Measurements from ENCODE around the gene TNRC18.
"Not testable (repeated sequence)": the region's sequence is repeated elsewhere in the genome, so short reads cannot be mapped to it uniquely, and the experiment has no call there.

TNRC18 gene

DNA sequence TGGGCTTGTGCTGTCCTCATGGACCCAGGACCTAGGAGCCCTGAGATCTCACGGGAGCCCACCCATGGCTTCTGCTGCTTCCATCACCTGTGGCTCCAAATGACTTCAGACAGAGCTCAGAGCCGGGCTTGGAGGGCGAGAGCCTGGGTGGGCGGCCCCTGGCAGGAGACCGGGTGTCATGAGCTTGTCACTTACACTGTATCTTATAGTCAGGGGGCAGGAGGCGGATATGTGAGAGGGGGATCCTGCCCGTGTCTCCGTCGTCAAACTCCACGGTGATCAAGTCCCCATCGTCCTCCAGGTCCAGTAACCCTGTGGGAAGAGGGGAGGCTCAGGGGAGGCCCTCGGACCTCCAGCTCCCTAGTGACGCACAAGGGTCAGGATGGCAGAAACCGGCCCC lies 107.9 kb downstream of the TNRC18 start:
- H3K9me3 ChIP-seq (replicated peaks; ENCODE audit: low read length), result peaks cover 7% of the 10 kb centered on the region
- peaks cover 42% of the 10 kb centered on the region for H3K36me3 ChIP-seq (ENCODE audit: insufficient read depth, low read length)
- no peak overlapping the region for H3K4me3 ChIP-seq (ENCODE audit: low read length)
- H3K4me1 ChIP-seq (ENCODE audit: control insufficient read depth, insufficient read depth, low read length), result no peaks in the 10 kb centered on the region
- H3K9ac ChIP-seq (ENCODE audit: low read depth, low read length), result no peak overlapping the region
- no peaks in the 10 kb centered on the region for H3K27me3 ChIP-seq (ENCODE audit: control insufficient read depth, insufficient read depth, low read length)
- no peak overlapping the region for H3K4me2 ChIP-seq (ENCODE audit: low read length)

- Histone ChIP-seq H3K36me3 (ENCODE audit: insufficient read depth, low read length) (peaks cover 37% of the 10 kb centered on the region), H3K4me3 (ENCODE audit: low read length) (no peak overlapping the region), H3K9me3 (replicated peaks; ENCODE audit: low read length) (peaks cover 7% of the 10 kb centered on the region), H3K4me2 (ENCODE audit: low read length) (no peak overlapping the region), H3K27me3 (ENCODE audit: control insufficient read depth, insufficient read depth, low read length) (no peaks in the 10 kb centered on the region), H3K9ac (ENCODE audit: low read depth, low read length) (no peak overlapping the region), H3K4me1 (ENCODE audit: control insufficient read depth, insufficient read depth, low read length) (no peaks in the 10 kb centered on the region)
These were observed 108.8 kb downstream of the TNRC18 start for GRCh38 chr7:5314864-5315263.

- not testable (repeated sequence) for H3K9ac ChIP-seq (ENCODE audit: low read depth, low read length)
These were observed 110.4 kb downstream of the TNRC18 start for GRCh38 chr7:5313076-5313885.

GRCh38 chr7:5312276-5313070 lies 111.2 kb downstream of the TNRC18 start:
- not testable (repeated sequence) for H3K4me2 ChIP-seq (ENCODE audit: low read length); H3K4me3 ChIP-seq (ENCODE audit: low read length); H3K9me3 ChIP-seq (replicated peaks; ENCODE audit: low read length); H3K27me3 ChIP-seq (ENCODE audit: control insufficient read depth, insufficient read depth, low read length); H3K4me1 ChIP-seq (ENCODE audit: control insufficient read depth, insufficient read depth, low read length); H3K9ac ChIP-seq (ENCODE audit: low read depth, low read length)
- H3K36me3 ChIP-seq (ENCODE audit: insufficient read depth, low read length), result peaks cover 27% of the 10 kb centered on the region

More at GRCh38 chr7:5313076-5313885, 110.4 kb downstream of the TNRC18 start:
- not testable (repeated sequence) for H3K4me1 ChIP-seq (ENCODE audit: control insufficient read depth, insufficient read depth, low read length); H3K4me3 ChIP-seq (ENCODE audit: low read length); H3K27me3 ChIP-seq (ENCODE audit: control insufficient read depth, insufficient read depth, low read length); H3K4me2 ChIP-seq (ENCODE audit: low read length); H3K9me3 ChIP-seq (replicated peaks; ENCODE audit: low read length)
- peaks cover 27% of the 10 kb centered on the region for H3K36me3 ChIP-seq (ENCODE audit: insufficient read depth, low read length)

GRCh38 chr7:5310822-5311405 lies 112.7 kb downstream of the TNRC18 start:
- no peaks in the 10 kb centered on the region for H3K4me1 ChIP-seq (ENCODE audit: control insufficient read depth, insufficient read depth, low read length)
- no peak overlapping the region for H3K4me2 ChIP-seq (ENCODE audit: low read length)
- no peak overlapping the region for H3K9ac ChIP-seq (ENCODE audit: low read depth, low read length)
- no peaks in the 10 kb centered on the region for H3K27me3 ChIP-seq (ENCODE audit: control insufficient read depth, insufficient read depth, low read length)
- peaks cover 22% of the 10 kb centered on the region for H3K36me3 ChIP-seq (ENCODE audit: insufficient read depth, low read length)
- H3K4me3 ChIP-seq (ENCODE audit: low read length), result no peak overlapping the region
- H3K9me3 ChIP-seq (replicated peaks; ENCODE audit: low read length), result no peaks in the 10 kb centered on the region

- Histone ChIP-seq H3K9me3 (replicated peaks; ENCODE audit: low read length) (no peaks in the 10 kb centered on the region), H3K4me3 (ENCODE audit: low read length) (no peak overlapping the region), H3K4me2 (ENCODE audit: low read length) (no peak overlapping the region), H3K4me1 (ENCODE audit: control insufficient read depth, insufficient read depth, low read length) (no peaks in the 10 kb centered on the region), H3K9ac (ENCODE audit: low read depth, low read length) (no peak overlapping the region), H3K27me3 (ENCODE audit: control insufficient read depth, insufficient read depth, low read length) (no peaks in the 10 kb centered on the region), H3K36me3 (ENCODE audit: insufficient read depth, low read length) (peaks cover 15% of the 10 kb centered on the region)
These were observed 114.5 kb downstream of the TNRC18 start for GRCh38 chr7:5309146-5309545.

- H3K4me3 ChIP-seq (ENCODE audit: low read length); H3K4me2 ChIP-seq (ENCODE audit: low read length); H3K9ac ChIP-seq (ENCODE audit: low read depth, low read length); H3K27me3 ChIP-seq (ENCODE audit: control insufficient read depth, insufficient read depth, low read length); H3K4me1 ChIP-seq (ENCODE audit: control insufficient read depth, insufficient read depth, low read length); H3K9me3 ChIP-seq (replicated peaks; ENCODE audit: low read length): not testable (repeated sequence)
- H3K36me3 ChIP-seq (ENCODE audit: insufficient read depth, low read length), result peaks cover 15% of the 10 kb centered on the region
These were observed 116.2 kb downstream of the TNRC18 start for GRCh38 chr7:5307221-5308142.

- not testable (repeated sequence) for H3K9me3 ChIP-seq (replicated peaks; ENCODE audit: low read length); H3K4me3 ChIP-seq (ENCODE audit: low read length); H3K36me3 ChIP-seq (ENCODE audit: insufficient read depth, low read length); H3K4me1 ChIP-seq (ENCODE audit: control insufficient read depth, insufficient read depth, low read length); H3K9ac ChIP-seq (ENCODE audit: low read depth, low read length); H3K27me3 ChIP-seq (ENCODE audit: control insufficient read depth, insufficient read depth, low read length); H3K4me2 ChIP-seq (ENCODE audit: low read length)
These were observed 118.6 kb downstream of the TNRC18 start for GRCh38 chr7:5305050-5305449.

- H3K4me2 ChIP-seq (ENCODE audit: low read length), result no peak overlapping the region
- H3K36me3 ChIP-seq (ENCODE audit: insufficient read depth, low read length), result peaks cover 4% of the 10 kb centered on the region
- H3K27me3 ChIP-seq (ENCODE audit: control insufficient read depth, insufficient read depth, low read length), result no peaks in the 10 kb centered on the region
- H3K9me3 ChIP-seq (replicated peaks; ENCODE audit: low read length), result no peaks in the 10 kb centered on the region
- H3K9ac ChIP-seq (ENCODE audit: low read depth, low read length), result no peak overlapping the region
- H3K4me1 ChIP-seq (ENCODE audit: control insufficient read depth, insufficient read depth, low read length), result no peaks in the 10 kb centered on the region
- no peak overlapping the region for H3K4me3 ChIP-seq (ENCODE audit: low read length)
These were observed 119.8 kb downstream of the TNRC18 start for GRCh38 chr7:5303591-5304505.

- H3K9ac ChIP-seq (ENCODE audit: low read depth, low read length), result no peak overlapping the region
- H3K36me3 ChIP-seq (ENCODE audit: insufficient read depth, low read length), result no peaks in the 10 kb centered on the region
- no peaks in the 10 kb centered on the region for H3K4me1 ChIP-seq (ENCODE audit: control insufficient read depth, insufficient read depth, low read length)
- no peak overlapping the region for H3K4me2 ChIP-seq (ENCODE audit: low read length)
- no peaks in the 10 kb centered on the region for H3K9me3 ChIP-seq (replicated peaks; ENCODE audit: low read length)
- no peaks in the 10 kb centered on the region for H3K27me3 ChIP-seq (ENCODE audit: control insufficient read depth, insufficient read depth, low read length)
- H3K4me3 ChIP-seq (ENCODE audit: low read length), result no peak overlapping the region
These were observed 120.6 kb downstream of the TNRC18 start for GRCh38 chr7:5303061-5303460.

Measured in skeletal muscle satellite cell (primary cell).